ENCODE measurements around the gene PCBP3. TPM values are rescaled to one million over a fixed set of nuclear protein-coding genes. Genes with fewer than 3 reads are reported as not detected.
A peak's percentile ranks its signal among the peaks of the same experiment; 100 is the strongest.

PCBP3 gene
- total RNA-seq, 2 donors from 2014 or later: 2.1 to 5.3 TPM

- Histone ChIP-seq H3K36me3 (no peaks in the 10 kb centered on the region), H3K9ac (ENCODE audit: low read depth in 2 of 2, low read length in 2 of 2) (no peak overlapping the region), H3K4me3 (no peak overlapping the region), H3K9me3 (no peaks in the 10 kb centered on the region), H3K27me3 (no peaks in the 10 kb centered on the region), H3K27ac (peak overlapping the region; percentile 17), H3K4me1 (no peaks in the 10 kb centered on the region)
- TF ChIP-seq CTCF (IDR thresholded peaks at IDR 0.05): no peak
- DNase-seq: peak; percentile 50
- intact Hi-C loops (cut with DNase I): no loop called here
Measured at GRCh38 chr21:45874716-45875415, 231.3 kb downstream of the PCBP3 start.

GRCh38 chr21:45875416-45875760, 231.9 kb downstream of the PCBP3 start:
- no peak for DNase-seq
- Histone ChIP-seq H3K27ac (peak overlapping the region; percentile 17), H3K4me3 (no peak overlapping the region)

GRCh38 chr21:45875881-45876280, 232.4 kb downstream of the PCBP3 start:
- intact Hi-C loops (cut with DNase I): no loop called here
- no peak for DNase-seq
- no peaks in the 10 kb centered on the region for H3K9me3 ChIP-seq
- no peaks in the 10 kb centered on the region for H3K27me3 ChIP-seq
- no peaks in the 10 kb centered on the region for H3K36me3 ChIP-seq
- peak overlapping the region; percentile 17 for H3K27ac ChIP-seq
- H3K9ac ChIP-seq (ENCODE audit: low read depth in 2 of 2, low read length in 2 of 2): no peak overlapping the region
- no peaks in the 10 kb centered on the region for H3K4me1 ChIP-seq
- no peak overlapping the region for H3K4me3 ChIP-seq
- TF ChIP-seq CTCF (IDR thresholded peaks at IDR 0.05): no peak

More at GRCh38 chr21:45875416-45875760, 231.9 kb downstream of the PCBP3 start:
- H3K36me3 ChIP-seq: no peaks in the 10 kb centered on the region
- H3K9ac ChIP-seq (ENCODE audit: low read depth in 2 of 2, low read length in 2 of 2): peak overlapping the region in 1 of 2 donors; percentile 15
- H3K9me3 ChIP-seq: no peaks in the 10 kb centered on the region
- no peaks in the 10 kb centered on the region for H3K27me3 ChIP-seq
- intact Hi-C loops (cut with DNase I): no loop called here
- H3K4me1 ChIP-seq: no peaks in the 10 kb centered on the region
- TF ChIP-seq CTCF (IDR thresholded peaks at IDR 0.05): no peak

GRCh38 chr21:45876381-45877170, 233.1 kb downstream of the PCBP3 start:
- Histone ChIP-seq H3K9me3 (no peaks in the 10 kb centered on the region), H3K9ac (ENCODE audit: low read depth in 2 of 2, low read length in 2 of 2) (no peak overlapping the region), H3K4me3 (no peak overlapping the region), H3K27me3 (no peaks in the 10 kb centered on the region), H3K4me1 (no peaks in the 10 kb centered on the region), H3K36me3 (no peaks in the 10 kb centered on the region), H3K27ac (no peak overlapping the region)
- TF ChIP-seq CTCF (IDR thresholded peaks at IDR 0.05): no peak
- DNase-seq: no peak
- intact Hi-C loops (cut with DNase I): no loop called here

- no peak for DNase-seq
- Histone ChIP-seq H3K9ac (ENCODE audit: low read depth in 2 of 2, low read length in 2 of 2) (no peak overlapping the region), H3K4me1 (no peaks in the 10 kb centered on the region), H3K36me3 (no peaks in the 10 kb centered on the region), H3K4me3 (no peak overlapping the region), H3K9me3 (no peaks in the 10 kb centered on the region), H3K27ac (no peak overlapping the region), H3K27me3 (no peaks in the 10 kb centered on the region)
- intact Hi-C loops (cut with DNase I): no loop called here
- TF ChIP-seq CTCF (IDR thresholded peaks at IDR 0.05): no peak
Measured at GRCh38 chr21:45877171-45877438, 233.6 kb downstream of the PCBP3 start.
